HG03159 (cell line): ENCODE measurements around the gene HEG1.
"Not testable (repeated sequence)": the region's sequence is repeated elsewhere in the genome, so short reads cannot be mapped to it uniquely, and the experiment has no call there.

ENCODE experiments used
- ATAC-seq: cut with Tn5 transposase; IDR thresholded peaks from one replicate; pipeline ENCODE4 v1.9.1; 2021; ENCODE audit warnings: mild to moderate bottlenecking, moderate library complexity; ENCODE audit not compliant: unreplicated experiment

HEG1 gene

GRCh38 chr3:124964387-124964786, 91.4 kb downstream of the HEG1 start:
- ATAC-seq, result no peak

- no peak for ATAC-seq
Observed at GRCh38 chr3:124963755-124964154, 92.0 kb downstream of the HEG1 start.

DNA sequence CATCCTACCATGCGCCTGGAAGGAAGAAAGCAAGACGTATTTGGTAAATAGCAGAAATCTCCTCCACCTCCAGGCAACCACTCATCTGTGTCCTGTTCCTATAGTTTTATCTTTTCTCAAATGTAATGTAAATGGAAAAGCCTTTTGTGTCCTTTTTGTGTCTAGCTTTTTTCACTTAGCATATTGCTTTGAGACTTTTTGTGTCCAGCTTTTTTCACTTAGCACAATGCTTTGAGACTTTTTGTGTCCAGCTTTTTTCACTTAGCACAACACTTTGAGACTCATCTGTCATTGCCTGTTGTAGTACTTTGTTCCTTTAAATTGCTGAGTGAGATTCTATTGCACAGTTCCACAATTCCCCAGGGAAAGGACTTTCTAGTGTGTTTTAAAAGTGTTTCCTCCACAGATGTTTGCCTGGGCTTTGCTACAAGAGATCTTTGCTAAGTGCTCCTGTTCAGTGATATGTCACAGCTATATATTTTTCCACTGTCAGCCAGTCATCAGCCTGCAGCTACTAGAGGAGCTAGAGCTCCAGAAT, 93.3 kb downstream of the HEG1 start:
- no peak for ATAC-seq

DNA sequence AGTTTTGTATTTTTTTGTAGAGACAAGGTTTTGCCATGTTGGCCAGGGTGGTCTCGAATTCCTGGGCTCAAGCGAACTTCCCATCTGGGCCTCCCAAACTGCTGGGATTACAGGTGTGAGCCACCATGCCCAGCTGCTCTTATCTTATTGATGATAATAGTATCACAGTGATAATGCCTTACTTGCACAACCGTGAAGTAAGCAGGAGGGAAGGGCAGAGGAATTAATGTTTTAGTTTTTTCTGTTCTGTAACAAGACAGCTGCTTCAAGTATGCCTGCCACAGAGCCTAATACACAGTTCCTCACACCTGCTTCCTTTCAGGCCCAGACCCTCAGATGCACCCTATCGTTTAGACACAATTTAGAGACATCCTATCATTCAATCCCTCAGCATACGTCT, 95.1 kb downstream of the HEG1 start:
- no peak for ATAC-seq

DNA sequence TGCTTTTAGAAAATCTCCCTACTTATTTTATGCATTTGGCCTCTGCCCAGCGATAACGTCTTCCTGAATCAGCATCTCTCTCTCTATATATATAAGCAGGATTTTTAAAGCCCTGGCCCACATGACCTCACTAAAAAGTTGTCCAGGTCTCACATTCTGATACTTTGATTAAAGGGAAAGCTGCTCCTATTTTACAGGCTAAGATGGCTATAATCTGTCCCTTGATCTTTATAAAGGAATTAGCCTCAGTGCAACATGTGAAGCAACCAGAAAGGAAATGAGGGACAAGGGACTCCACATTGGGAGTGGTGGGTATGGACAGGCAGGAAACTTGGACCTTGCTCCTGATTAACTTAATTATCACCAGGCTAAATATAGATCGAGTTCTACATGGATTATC, 95.7 kb downstream of the HEG1 start:
- no peak for ATAC-seq

DNA sequence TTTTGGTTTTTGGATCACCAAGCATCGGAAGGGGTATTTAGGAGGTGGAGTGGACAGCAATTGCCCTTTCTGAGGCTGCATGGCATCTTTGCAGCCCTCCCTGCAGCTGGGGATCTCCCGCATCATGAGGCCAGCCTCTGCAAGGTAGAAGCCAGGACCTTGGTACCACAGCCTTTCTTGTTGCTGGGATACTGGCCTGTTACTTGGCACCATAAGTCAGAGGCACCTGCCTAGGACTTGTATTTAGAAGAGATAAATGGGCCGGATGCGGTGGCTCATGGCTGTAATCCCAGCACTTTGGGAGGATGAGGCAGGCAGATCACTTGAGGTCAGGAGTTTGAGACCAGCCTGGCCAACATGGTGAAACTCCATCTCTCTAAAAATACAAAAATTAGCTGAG, 97.8 kb downstream of the HEG1 start:
- ATAC-seq, result not testable (repeated sequence)

GRCh38 chr3:124952282-124952855, 103.4 kb downstream of the HEG1 start:
- no peak for ATAC-seq

- ATAC-seq, result no peak
Observed at GRCh38 chr3:124951511-124952281, 104.1 kb downstream of the HEG1 start.

- no peak for ATAC-seq
Observed at GRCh38 chr3:124950026-124950425, 105.8 kb downstream of the HEG1 start.

GRCh38 chr3:124942613-124943012, 113.2 kb downstream of the HEG1 start:
- no peak for ATAC-seq

GRCh38 chr3:124941771-124942170, 114.0 kb downstream of the HEG1 start:
- no peak for ATAC-seq

- no peak for ATAC-seq
Observed at GRCh38 chr3:124939661-124940060, 116.1 kb downstream of the HEG1 start.

DNA sequence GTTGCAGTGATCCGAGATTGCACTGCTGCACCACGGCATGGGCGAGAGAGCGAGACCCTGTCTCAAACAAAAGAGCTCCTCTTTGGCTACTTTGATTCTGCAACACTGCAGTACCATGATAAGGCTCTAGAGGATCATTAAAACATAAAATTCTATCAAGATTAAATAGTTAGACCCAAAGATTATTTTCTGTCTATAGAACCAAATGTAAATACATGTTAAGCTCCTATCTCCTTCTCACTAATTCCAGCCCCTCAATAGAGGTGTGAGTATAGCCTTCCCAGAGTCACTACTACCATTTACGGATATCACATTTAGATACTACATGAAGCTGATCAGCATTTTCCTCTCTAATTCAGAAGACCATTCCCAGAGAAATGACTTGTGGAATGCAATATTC, 116.9 kb downstream of the HEG1 start:
- ATAC-seq, result no peak

GRCh38 chr3:124937049-124937448, 118.7 kb downstream of the HEG1 start:
- ATAC-seq, result no peak

DNA sequence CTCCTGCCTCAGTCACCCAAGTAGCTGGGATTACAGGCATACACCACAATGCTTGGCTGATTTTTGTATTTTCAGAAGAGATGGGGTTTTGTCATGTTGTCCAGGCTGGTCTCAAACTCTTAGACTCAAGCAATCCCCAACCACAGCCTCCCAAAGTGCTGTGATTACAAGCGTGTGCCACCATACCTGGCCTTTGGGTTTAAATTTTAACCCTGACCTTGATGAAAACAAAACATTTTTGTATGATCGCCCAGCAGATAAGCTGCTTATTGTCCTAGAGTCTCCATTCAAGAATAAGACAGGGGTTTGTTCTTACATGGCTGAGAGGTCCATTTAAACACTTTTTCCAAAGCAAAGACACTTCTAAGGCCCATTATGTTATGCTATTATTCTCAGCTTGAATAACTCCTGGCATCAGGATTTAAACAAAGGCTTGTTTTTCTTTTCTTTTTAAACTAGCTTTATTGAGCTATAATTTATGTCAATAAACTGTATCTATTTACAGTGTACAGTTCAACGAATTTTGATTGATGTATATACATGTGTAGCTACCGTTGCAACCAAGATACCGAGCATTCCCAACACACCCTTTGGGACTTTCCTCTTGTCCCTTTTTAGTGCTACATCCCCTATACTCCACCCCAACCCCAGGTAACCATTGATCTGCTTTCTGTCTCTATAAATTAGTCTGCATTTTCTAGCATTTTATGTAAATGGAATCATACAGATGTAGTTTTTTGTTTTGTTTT, 119.8 kb downstream of the HEG1 start:
- ATAC-seq, result no peak

GRCh38 chr3:124935264-124935663, 120.5 kb downstream of the HEG1 start:
- ATAC-seq, result no peak

GRCh38 chr3:124934577-124934976, 121.2 kb downstream of the HEG1 start, which contains the start of gene MUC13:
Gene MUC13 (minus strand): TSS chr3:124934751. CDS start chr3:124934712, 39 bp downstream.
- ATAC-seq, result no peak

- ATAC-seq, result no peak
Observed at GRCh38 chr3:124928333-124929202, 127.2 kb downstream of the HEG1 start.

- ATAC-seq, result peak; percentile 83
Observed at GRCh38 chr3:124927574-124928045, 128.2 kb downstream of the HEG1 start.

GRCh38 chr3:124926426-124927101, 129.2 kb downstream of the HEG1 start:
- ATAC-seq, result no peak
